Stimulated activated CD8-positive, alpha-beta memory T cell treated with anti-CD3 and anti-CD28 coated beads, Interleukin-7, amount 100 ng/mL, for 48 hours (primary cell): ENCODE measurements around the gene HOXB6.

Source experiments
- DNase-seq, 2 donors: peaks; one replicate each; pipeline ENCODE4 v3.0.0-alpha.2; 2020; ENCODE audit warnings: low read depth in 1 of 2; ENCODE audit errors: extremely low read depth in 1 of 2

HOXB6 gene

GRCh38 chr17:48624118-48624517 is 19.3 kb upstream of the HOXB6 start:
- no peak for DNase-seq

DNA sequence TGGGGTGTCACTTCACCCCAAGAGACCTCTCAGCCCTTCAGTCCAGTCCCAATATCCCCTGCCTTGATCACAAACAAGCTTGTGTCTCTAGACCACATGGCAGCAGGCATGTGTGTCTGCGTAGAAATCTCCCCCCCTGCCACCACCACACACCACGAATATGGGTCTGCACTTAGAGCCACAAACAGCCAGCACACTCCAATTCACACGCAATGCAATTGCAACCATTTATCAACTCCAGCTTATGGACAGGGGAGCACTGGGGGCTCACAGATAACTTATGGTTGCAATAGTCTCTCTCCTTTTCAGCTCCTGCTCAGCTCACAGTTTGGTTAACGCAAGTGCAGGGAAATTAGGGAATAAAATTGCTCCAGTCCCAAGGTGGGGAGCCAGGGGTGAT is 18.8 kb upstream of the HOXB6 start:
- DNase-seq: no peak

DNA sequence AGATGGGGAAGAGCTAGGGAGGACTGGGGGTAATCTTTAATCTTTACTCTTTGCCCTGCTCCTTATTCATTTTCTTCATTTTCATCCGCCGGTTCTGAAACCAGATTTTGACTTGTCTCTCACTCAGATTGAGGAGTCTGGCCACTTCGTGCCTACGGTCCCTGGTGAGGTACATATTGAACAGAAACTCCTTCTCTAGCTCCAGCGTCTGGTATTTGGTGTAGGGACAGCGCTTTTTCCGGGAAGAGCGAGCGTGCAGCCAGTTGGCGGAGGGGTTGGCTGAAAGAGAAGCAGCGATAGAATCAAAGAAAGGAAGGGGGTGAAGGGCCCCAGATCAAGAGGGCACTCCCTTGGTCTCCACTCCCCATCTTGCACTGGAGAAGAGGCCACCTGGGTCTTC is 18.1 kb upstream of the HOXB6 start:
- DNase-seq: no peak

DNA sequence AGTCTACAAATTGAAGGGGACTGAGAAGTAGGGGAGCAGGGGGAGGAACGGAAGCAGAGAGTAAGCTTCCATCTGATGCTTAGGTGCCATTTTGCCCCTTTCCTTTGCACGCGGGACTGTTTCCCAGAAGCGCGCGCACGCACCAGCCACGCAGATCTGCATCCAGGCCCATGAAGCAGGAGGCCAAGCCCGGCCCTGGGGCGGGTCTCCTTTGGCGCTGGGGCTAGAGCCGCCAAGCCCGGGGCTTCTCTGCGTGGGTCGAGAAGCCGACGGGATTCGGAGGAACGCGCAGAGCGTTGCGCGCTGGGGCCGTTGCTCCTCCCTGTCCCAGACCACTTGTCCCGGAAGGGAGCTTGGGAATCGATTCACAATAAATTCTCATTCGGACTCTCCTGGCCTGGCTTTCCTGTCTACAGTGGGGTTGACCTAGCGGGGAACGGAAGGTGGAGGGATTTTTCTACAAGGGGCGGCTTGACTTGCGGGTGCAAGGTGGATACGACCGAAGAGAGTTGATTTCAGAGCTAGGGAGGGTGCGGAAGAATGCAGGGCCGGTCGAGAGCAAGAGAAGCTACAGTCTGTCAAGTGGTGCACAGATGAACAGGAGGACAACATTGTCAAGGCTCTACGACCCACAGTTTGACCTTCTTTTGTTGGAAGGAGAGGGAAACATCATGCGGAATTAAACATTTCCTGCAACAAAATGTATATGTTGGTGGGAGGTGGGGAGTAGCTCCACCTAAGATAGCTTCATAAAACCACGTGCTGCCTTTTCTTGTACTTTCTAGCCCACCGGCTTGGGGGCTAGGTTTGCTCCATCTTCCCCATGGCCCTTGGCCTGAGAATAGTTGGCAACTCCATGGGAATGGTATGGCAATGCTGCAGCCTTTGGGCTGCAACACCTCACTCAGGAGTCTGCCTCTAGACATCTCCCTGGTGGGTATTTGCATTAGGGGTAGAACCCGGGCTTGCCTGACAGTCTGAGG is 16.9 kb upstream of the HOXB6 start:
- DNase-seq: no peak

DNA sequence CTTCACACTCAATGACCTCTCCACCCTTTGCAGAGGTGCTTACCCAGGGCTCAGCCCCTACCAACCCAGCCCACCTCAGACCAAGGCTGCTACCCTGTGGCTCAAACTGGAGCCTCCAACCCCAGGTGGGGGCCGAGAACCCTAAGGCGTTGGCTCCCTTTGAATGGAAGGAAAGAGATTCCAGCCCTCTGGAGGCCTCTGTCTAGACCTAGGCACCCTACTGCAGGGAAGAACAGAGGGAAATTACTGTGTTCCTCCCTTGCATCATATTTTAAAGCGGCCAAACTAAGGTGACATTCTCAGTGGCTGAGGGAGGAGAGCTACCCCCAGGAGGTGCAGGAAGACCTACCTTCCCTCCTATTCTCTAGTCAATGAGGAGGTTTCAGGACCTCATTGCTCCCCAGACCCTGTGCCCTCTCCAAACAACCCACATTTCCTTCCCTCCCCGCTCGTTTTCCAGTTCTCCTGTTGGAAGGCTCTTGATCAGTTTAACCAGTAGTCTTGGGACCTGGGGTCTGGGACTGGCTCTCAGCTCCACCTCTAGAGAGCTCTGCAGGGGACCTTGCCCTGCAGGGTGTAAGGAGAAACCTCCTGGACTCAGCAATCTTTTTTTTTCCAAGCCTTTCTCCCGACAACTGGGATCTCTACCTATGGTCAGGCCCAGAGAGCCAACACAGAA is 15.8 kb upstream of the HOXB6 start:
- DNase-seq: no peak

DNA sequence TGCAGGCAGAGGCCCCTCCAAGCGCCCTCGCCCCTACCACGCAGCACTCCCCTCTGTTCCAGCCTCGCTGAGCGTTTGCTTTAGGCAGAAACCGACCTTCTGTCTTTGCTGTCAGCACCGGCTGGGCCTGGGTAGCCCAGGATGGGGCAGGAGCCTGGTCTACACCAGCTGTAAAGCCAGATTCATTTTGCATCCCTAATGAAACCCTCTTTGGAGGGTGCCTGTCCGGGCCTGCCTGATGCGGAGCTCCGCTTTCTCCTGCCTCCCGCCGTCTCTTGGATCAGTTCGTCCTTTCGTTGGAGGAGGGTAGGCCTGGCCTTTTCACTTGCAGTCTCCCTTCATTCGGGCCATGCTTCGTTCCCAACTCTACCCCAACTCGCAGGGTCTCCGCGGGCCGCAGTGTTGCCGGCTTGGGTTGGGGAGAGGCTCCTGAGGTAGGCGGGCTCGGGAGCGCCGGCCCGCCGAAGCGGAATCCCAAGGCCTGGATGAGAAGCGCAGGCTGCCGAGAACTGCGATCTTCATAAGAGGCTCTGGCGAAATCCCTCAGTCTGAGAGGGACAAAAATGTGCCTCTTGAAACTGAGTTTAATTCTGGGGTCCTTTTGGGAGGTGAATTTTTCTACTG is 15.2 kb upstream of the HOXB6 start:
- DNase-seq: no peak

- DNase-seq: no peak
Measured at GRCh38 chr17:48618256-48618896, 13.6 kb upstream of the HOXB6 start.

- DNase-seq: no peak
Measured at GRCh38 chr17:48617471-48618255, 12.9 kb upstream of the HOXB6 start.

DNA sequence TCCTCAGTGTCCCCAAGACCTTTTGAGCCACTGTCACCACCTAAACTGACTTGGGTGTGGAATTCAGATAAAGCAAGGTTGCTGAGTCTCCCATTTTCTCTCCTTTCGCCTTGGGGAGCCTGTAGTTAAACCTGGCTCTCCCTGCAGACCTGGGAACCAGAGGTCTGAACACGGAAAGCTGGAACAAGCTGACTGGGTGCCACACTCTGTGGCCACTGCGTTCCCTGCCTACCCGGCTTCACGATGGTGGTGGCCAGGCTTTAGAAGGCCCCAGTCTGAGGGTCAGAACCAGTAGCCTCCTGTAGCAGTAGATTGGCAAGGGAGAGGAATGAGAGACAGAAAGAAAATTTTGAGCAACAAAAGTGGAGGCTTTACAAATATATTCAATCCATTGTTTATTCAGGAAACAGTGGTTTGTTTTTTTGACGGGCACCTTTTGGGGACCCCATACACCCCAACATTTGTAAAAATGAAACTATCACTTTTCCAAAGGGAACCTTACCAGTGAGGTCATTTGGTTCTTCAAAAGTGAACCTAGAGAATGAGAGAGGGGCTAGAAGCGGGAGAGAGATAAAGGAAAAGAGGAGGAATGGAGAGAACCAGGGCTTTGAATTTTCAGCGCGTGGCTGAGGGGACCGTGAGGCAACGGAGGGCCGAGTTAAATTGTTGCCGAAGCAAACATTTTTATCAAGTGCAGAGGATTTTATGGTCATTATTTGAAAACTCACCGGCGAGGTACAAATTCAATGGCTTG is 12.1 kb upstream of the HOXB6 start:
- DNase-seq: no peak

DNA sequence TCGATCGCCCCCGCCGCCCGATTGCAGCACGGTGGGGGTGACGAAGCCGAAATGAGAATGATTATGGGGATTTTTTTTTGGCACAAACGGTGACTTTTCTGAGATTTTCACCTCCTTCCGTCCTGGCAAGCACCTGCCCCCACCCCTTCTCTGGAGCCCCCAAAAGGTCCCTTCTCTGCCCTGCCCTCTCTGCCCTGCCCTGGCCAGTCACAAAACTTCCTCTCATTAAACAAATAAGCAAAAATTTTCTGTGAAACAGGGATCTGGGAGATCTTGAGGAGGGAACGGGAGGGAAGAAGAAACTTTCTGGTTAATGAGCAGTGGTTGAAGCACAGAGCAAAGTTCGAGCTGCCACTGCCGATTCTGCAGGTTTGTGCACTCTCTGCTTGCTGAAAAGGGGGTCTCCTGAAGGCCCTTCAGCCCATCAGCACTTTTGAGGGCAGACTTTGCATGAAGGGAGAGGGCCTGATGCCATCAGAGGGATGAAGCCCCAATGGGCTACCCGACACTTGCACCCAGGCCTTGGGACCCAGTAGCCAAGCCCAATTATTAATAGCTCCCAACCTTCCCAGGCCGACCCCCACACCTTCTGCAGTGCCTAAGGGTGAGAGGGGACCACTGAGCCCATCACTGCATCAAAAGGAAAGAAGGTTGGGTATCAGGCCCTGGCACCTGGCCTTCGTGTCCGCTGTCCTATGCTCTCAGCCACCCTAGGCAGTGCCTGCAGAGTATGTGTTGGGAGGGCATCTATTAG is 11.4 kb upstream of the HOXB6 start:
- DNase-seq: no peak

DNA sequence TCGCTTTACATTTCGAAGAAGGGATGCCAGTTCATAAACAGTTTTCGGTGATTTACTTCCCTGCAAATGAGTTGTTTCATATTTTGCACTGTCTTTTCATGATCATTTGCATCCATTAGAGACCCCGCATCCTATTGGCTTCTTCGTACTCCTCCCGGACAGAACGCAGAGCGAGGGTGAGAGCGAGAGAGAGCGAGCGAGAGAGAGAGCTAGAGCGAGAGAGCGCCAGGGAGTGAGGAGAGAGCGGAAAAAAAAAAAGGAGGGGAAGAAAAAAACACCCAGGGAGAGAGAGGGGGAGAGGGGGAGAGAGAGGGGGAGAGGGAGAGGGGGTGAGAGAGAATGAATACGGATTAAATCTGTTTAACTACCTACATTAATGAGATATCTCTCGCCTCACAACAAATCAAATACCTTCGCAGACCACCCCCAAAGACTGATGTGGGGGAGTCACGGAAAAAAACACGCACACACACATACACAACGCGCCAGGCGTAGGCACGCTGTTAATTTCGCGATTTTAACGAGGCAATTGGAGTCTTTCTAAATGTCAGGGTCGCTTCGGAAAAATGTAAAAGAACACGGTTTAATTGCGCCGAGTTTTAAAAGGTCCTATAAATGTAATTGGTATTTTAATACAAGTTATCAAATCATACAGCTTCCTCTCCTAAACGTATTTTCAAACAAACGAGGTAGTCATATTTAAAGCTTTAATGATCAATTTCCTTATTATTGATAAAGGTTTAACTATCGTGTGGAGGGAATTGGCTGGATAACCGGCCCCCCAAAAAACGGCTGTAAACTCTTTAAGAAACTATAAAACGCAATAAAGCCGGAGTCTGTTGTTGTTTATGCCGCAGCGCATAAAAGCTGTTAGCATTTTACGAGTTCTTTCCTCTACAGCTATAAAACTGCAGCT is 10.5 kb upstream of the HOXB6 start, which contains the start of gene HOXB8:
Gene HOXB8 (minus strand): TSS at position 246 of the 916 bp plus-strand sequence. CDS start 588 bp downstream, outside the sequence.
- no peak for DNase-seq

- DNase-seq: no peak
Measured at GRCh38 chr17:48613862-48614694, 9.3 kb upstream of the HOXB6 start.

- no peak for DNase-seq
Measured at GRCh38 chr17:48612854-48613691, 8.3 kb upstream of the HOXB6 start.

DNA sequence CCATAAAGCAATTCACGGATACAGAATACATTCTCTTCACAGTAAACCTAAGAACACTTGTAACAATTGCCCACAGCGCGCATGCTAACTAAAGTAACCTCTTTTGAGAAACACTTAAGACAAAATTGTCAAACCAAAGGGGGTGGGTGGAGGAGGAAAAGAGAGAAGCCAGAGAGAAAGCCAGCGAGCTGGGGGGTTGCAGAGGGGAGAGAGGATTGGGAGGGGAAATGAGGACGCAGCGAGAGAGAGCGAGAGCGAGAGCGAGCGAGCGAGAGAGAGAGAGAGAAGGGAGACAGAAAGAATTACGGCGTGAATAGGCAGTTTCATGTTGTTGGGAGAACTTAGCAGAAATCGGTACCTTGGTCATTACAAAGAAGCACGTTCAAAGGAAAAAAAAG is 7.7 kb upstream of the HOXB6 start:
- no peak for DNase-seq

DNA sequence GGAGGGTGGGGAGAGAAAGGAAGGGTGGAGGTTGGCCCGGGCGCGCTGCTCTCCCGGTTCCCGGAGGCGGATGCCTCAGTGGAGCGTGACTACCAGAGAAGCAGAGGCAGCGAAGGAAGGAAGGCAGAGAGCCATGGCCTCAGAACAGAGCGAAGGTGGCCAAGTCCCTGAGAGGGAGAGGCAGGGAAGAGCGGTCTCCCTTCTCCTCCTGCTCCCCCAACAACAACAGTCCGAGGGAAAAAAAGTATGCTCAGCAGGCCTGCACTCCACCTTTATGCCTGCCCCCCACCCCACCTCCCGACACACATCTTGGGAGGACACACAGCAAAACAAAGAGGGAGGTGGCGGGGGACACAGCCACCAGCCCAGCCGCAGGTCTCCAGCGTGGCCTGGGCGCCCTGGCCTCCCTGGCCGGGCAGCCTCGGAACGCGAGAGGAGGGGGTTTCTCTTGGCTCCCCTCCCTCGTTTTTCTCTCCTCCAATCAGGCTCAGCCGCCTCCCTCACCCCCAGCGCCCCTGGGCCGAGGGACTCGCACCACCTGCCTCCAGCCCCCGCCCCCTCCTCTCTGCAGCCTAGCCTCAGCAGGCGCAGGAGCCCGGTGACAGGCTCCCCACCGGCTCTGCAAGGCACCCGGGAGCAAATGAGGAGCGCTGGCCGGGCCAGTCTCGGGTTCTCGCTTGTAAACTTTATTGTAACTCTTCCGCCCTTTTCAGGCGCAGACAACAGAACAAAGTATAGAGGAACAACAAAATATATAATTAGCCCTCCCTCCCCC is 7.1 kb upstream of the HOXB6 start:
- no peak for DNase-seq
